Measurements from ENCODE around the gene PPM1H. TPM values are rescaled to one million over a fixed set of nuclear protein-coding genes. Genes with fewer than 3 reads are reported as not detected.
"Not testable (repeated sequence)": the region's sequence is repeated elsewhere in the genome, so short reads cannot be mapped to it uniquely, and the experiment has no call there.

PPM1H gene
- total RNA-seq, 1 donor from 2014 or later = 0.79 TPM

GRCh38 chr12:62891805-62892549, 43.0 kb downstream of the PPM1H start:
- TF ChIP-seq, protein P1, sequence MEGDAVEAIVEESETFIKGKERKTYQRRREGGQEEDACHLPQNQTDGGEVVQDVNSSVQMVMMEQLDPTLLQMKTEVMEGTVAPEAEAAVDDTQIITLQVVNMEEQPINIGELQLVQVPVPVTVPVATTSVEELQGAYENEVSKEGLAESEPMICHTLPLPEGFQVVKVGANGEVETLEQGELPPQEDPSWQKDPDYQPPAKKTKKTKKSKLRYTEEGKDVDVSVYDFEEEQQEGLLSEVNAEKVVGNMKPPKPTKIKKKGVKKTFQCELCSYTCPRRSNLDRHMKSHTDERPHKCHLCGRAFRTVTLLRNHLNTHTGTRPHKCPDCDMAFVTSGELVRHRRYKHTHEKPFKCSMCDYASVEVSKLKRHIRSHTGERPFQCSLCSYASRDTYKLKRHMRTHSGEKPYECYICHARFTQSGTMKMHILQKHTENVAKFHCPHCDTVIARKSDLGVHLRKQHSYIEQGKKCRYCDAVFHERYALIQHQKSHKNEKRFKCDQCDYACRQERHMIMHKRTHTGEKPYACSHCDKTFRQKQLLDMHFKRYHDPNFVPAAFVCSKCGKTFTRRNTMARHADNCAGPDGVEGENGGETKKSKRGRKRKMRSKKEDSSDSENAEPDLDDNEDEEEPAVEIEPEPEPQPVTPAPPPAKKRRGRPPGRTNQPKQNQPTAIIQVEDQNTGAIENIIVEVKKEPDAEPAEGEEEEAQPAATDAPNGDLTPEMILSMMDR (IDR thresholded peaks at IDR 0.05; ENCODE audit: insufficient read depth, low read length, severe bottlenecking) = no peak
- H3K36me3 ChIP-seq (ENCODE audit: control insufficient read depth, insufficient read depth, low read length) = no peaks in the 10 kb centered on the region
- no peak for DNase-seq (ENCODE audit: low read depth)
- no peaks in the 10 kb centered on the region for H3K27me3 ChIP-seq (ENCODE audit: control insufficient read depth, insufficient read depth, low read length)
- no peak for FAIRE-seq
- H3K4me3 ChIP-seq (ENCODE audit: low read depth, low read length) = no peak overlapping the region

- TF ChIP-seq, protein P1 (IDR thresholded peaks at IDR 0.05; ENCODE audit: insufficient read depth, low read length, severe bottlenecking) = no peak
- DNase-seq (ENCODE audit: low read depth) (no peak), FAIRE-seq (no peak)
These were observed 46.4 kb downstream of the PPM1H start for GRCh38 chr12:62888454-62889110.

DNA sequence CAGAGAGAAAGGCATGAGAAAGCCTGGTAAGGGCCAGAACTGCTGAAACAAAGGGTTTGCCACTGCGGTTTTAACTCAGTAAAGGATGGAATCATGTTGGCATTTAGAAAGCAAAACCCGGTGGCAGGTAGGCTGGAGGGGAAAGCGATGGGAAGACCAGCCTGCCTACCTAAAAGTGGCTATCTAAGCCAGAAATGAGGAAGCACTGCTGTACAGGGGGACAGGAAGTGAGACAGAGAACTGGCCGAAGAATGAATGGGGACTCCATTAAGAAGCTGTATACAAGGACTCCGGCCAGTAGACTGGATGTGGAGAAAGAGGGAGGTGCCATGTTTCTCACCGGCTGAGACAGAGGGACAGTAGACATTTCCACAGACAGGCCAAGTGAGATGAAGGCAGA, 48.2 kb downstream of the PPM1H start:
- FAIRE-seq = no peak
- Histone ChIP-seq H3K4me3 (ENCODE audit: low read depth, low read length) (no peak overlapping the region), H3K27me3 (ENCODE audit: control insufficient read depth, insufficient read depth, low read length) (no peaks in the 10 kb centered on the region), H3K36me3 (ENCODE audit: control insufficient read depth, insufficient read depth, low read length) (no peaks in the 10 kb centered on the region)
- no peak for DNase-seq (ENCODE audit: low read depth)
- TF ChIP-seq, protein P1 (IDR thresholded peaks at IDR 0.05; ENCODE audit: insufficient read depth, low read length, severe bottlenecking) = no peak

More at GRCh38 chr12:62888454-62889110, 46.4 kb downstream of the PPM1H start:
- no peak overlapping the region for H3K4me3 ChIP-seq (ENCODE audit: low read depth, low read length)
- no peaks in the 10 kb centered on the region for H3K36me3 ChIP-seq (ENCODE audit: control insufficient read depth, insufficient read depth, low read length)
- no peaks in the 10 kb centered on the region for H3K27me3 ChIP-seq (ENCODE audit: control insufficient read depth, insufficient read depth, low read length)

DNA sequence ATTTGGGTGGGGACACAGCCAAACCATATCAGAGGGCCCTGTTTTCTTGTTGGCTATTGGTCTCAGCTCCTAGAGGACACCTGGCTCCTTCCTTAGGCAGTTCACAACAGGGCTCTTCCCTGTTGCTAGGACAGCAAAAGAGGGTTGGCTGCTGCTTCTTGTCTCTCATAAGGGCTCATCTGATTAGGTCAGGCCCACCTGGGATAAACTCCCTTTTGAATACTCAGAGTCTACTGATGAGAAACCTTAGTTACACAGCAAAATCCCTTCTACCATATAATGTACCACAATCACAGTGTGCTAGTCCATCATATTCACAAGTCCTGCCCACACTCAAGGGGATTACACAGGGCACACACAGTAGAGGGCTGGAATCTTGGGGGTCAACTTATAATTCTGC, 49.7 kb downstream of the PPM1H start:
- TF ChIP-seq, protein P1 (IDR thresholded peaks at IDR 0.05; ENCODE audit: insufficient read depth, low read length, severe bottlenecking) = no peak
- H3K36me3 ChIP-seq (ENCODE audit: control insufficient read depth, insufficient read depth, low read length) = no peaks in the 10 kb centered on the region
- H3K27me3 ChIP-seq (ENCODE audit: control insufficient read depth, insufficient read depth, low read length) = no peaks in the 10 kb centered on the region
- H3K4me3 ChIP-seq (ENCODE audit: low read depth, low read length) = no peak overlapping the region
- DNase-seq (ENCODE audit: low read depth) = no peak
- no peak for FAIRE-seq

- FAIRE-seq; H3K27me3 ChIP-seq (ENCODE audit: control insufficient read depth, insufficient read depth, low read length); H3K36me3 ChIP-seq (ENCODE audit: control insufficient read depth, insufficient read depth, low read length); H3K4me3 ChIP-seq (ENCODE audit: low read depth, low read length); DNase-seq (ENCODE audit: low read depth): not testable (repeated sequence)
These were observed 50.1 kb downstream of the PPM1H start for GRCh38 chr12:62884832-62885231.

DNA sequence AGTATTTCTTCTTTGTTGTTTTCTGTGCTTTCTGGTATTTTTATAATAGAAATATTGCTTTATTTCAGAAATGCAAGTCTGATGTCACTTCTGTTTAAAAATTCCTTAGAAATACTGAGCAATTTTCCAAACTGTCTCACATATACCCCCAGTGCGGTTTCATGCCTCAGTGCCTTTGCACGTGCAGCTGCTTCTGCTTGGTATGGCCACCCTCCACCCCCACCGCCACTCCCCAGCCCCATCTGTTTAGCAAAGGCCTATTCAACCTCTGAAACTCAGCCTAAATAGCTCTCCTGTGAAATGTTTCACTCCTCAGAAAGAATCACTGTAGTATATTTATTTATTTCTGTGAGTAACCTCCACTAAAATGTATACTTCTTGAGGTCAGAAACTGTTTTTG, 52.3 kb downstream of the PPM1H start:
- FAIRE-seq (no peak), DNase-seq (ENCODE audit: low read depth) (no peak)
- no peak overlapping the region for H3K4me3 ChIP-seq (ENCODE audit: low read depth, low read length)
- TF ChIP-seq, protein P1 (IDR thresholded peaks at IDR 0.05; ENCODE audit: insufficient read depth, low read length, severe bottlenecking) = no peak
- no peaks in the 10 kb centered on the region for H3K36me3 ChIP-seq (ENCODE audit: control insufficient read depth, insufficient read depth, low read length)
- no peaks in the 10 kb centered on the region for H3K27me3 ChIP-seq (ENCODE audit: control insufficient read depth, insufficient read depth, low read length)
